Spleen (tissue), 11 donors: ENCODE results near the gene SYCE3. TPM values are rescaled to one million over a fixed set of nuclear protein-coding genes. Genes with fewer than 3 reads are reported as not detected.
"Not testable (repeated sequence)": the region's sequence is repeated elsewhere in the genome, so short reads cannot be mapped to it uniquely, and the experiment has no call there.

ENCODE experiments used
- DNase-seq: peaks from one replicate; pipeline ENCODE4 v3.0.0-alpha.2; 2020
- H3K27ac ChIP-seq, 8 donors: fragments of 200-600 bp; sonication (generic) in 7 of 8; 1 replicate in 4 of 8; 2 replicates in 4 of 8; pipeline versions ENCODE4 v1.5.0 to v1.8.0; 2016 to 2021; ENCODE audit warnings: inconsistent platforms in 4 of 8, mild to moderate bottlenecking in 4 of 8, moderate library complexity in 1 of 8
- H3K27me3 ChIP-seq, 7 donors: fragments of 200-600 bp; sonication (generic) in 6 of 7; replicated peaks in 1 of 7; 1 replicate in 4 of 7; 2 replicates in 3 of 7; pipeline versions ENCODE4 v1.5.0 to v1.8.0; 2016 to 2021; ENCODE audit warnings: inconsistent platforms in 3 of 7, mild to moderate bottlenecking in 1 of 7
- H3K36me3 ChIP-seq, 6 donors: fragments of 200-600 bp; sonication (generic) in 5 of 6; 1 replicate in 4 of 6; 2 replicates in 2 of 6; pipeline versions ENCODE4 v1.5.0 to v1.8.0; 2016 to 2021; ENCODE audit warnings: inconsistent platforms in 2 of 6
- H3K4me1 ChIP-seq, 6 donors: fragments of 200-600 bp; sonication (generic) in 5 of 6; 1 replicate in 3 of 6; 2 replicates in 3 of 6; pipeline versions ENCODE4 v1.5.0 to v1.8.0; 2016 to 2021; ENCODE audit warnings: inconsistent platforms in 3 of 6
- H3K4me3 ChIP-seq, 8 donors: fragments of 200-600 bp; sonication (generic) in 7 of 8; 1 replicate in 4 of 8; 2 replicates in 4 of 8; pipeline versions ENCODE4 v1.5.0 to v1.8.0; 2016 to 2021; ENCODE audit warnings: inconsistent platforms in 4 of 8, mild to moderate bottlenecking in 4 of 8, moderate library complexity in 2 of 8
- H3K9me3 ChIP-seq, 8 donors: fragments of 200-600 bp; sonication (generic) in 7 of 8; 1 replicate in 4 of 8; 2 replicates in 4 of 8; pipeline versions ENCODE4 v1.5.0 to v1.8.0; 2016 to 2021; ENCODE audit warnings: inconsistent platforms in 4 of 8
- CTCF ChIP-seq, 11 experiments: fragments of 200-600 bp in 7 of 11; fragments of 450-650 bp in 4 of 11; sonication (generic) in 4 of 11; IDR thresholded peaks in 8 of 11; conservative IDR thresholded peaks in 3 of 11; 1 replicate in 7 of 11; 2 replicates in 4 of 11; pipeline versions ENCODE4 v1.4.0 to v1.8.0; 2016 to 2021; ENCODE audit warnings: antibody characterized with exemption in 11 of 11, inconsistent platforms in 4 of 11, mild to moderate bottlenecking in 1 of 11
- POLR2A ChIP-seq, 3 donors: fragments of 450-650 bp; IDR thresholded peaks; one replicate each; pipeline ENCODE4 v1.5.1; 2017; ENCODE audit warnings: antibody characterized with exemption in 3 of 3, mild to moderate bottlenecking in 1 of 3
- POLR2AphosphoS5 ChIP-seq, 3 donors: sonication (generic); formaldehyde crosslinking; IDR thresholded peaks; one replicate each; pipeline ENCODE4 v1.5.1; 2017; ENCODE audit warnings: antibody characterized with exemption in 3 of 3
- WGBS, 5 donors: extraction: QIAGEN DNeasy Blood & Tissue Kit in 3 of 5; methylation state at CpG; one replicate each; pipeline versions ENCODE4 v1.1.5 to v1.1.7; 2013 to 2018; 5-methylcytosine and 5-hydroxymethylcytosine counted together
- intact Hi-C: fragments of 100-400 bp; cut with DNase I; formaldehyde crosslinking; loops from one replicate; pipeline ENCODE4 v1.15.0; 2023; ENCODE audit warnings: low total_unique reads
- polyA plus RNA-seq, 3 donors: library from polyadenylated mRNA; stranded (reverse); fragments of 200-250 nt; gene quantifications; one replicate each; pipeline ENCODE4 v1.2.1, GENCODE V29; 2013
- total RNA-seq, 7 donors: library from RNA; depleted of rRNA in 3 of 7; stranded (reverse); fragments of >200 nt in 3 of 7; fragmentation: NEBNext Ultra II Directional in 4 of 7; extraction: Animal tissue kit (Norgen Biotek cat#: 25700) in 4 of 7; gene quantifications; one replicate each; pipeline versions ENCODE4 v1.1.0 to v1.2.1, GENCODE V29; 2016 to 2021
- donor health status: healthy with polysubstance abuse.
- donor health status: DM: no; HTN: no; CAD: no; lungs with moderate emphysema.
- donor health status: DM: no; HTN: no; CAD: no.
- donor health status: Bipolar disorder and iron deficiency.
- donor health status: healthy.
- donor health status: DM: no; HTN: no; CAD: no.
- donor health status: DM: yes; HTN: yes; CAD: no.

The SYCE3 gene
- total and polyA plus RNA-seq, 10 donors: 0.50 to 3.0 TPM; not detected in 8

GRCh38 chr22:50610041-50610451, 47.3 kb upstream of the SYCE3 start:
- peaks cover 0 to 8% (median 0%) of the 10 kb centered on the region in 6 donors for H3K4me1 ChIP-seq
- DNase-seq: no peak
- H3K27ac ChIP-seq: no peak overlapping the region
- no peak for TF ChIP-seq CTCF (IDR thresholded peaks at IDR 0.05 in 8 of 11, conservative IDR thresholded peaks at IDR 0.05 in 3 of 11)
- TF ChIP-seq POLR2AphosphoS5 (IDR thresholded peaks at IDR 0.05): no peak
- TF ChIP-seq POLR2A (IDR thresholded peaks at IDR 0.05): no peak
- H3K36me3 ChIP-seq: no peaks in the 10 kb centered on the region
- H3K4me3 ChIP-seq: no peak overlapping the region
- intact Hi-C loops: no loop called here
- H3K9me3 ChIP-seq: no peaks in the 10 kb centered on the region
- H3K27me3 ChIP-seq: peaks cover 0 to 77% (median 10%) of the 10 kb centered on the region in 7 donors
- WGBS, 5 donors: 86 to 92% (median 89%) methylated on average over 11 of the region's 11 CpGs

GRCh38 chr22:50609599-50609998, 46.9 kb upstream of the SYCE3 start:
- 80 to 93% (median 84%) methylated on average over 8 to 12 of the region's 12 CpGs for WGBS, 5 donors
- peak; percentile 56 for DNase-seq
- no peaks in the 10 kb centered on the region for H3K9me3 ChIP-seq
- no peaks in the 10 kb centered on the region for H3K36me3 ChIP-seq
- intact Hi-C loops: no loop called here
- peaks cover 0 to 82% (median 14%) of the 10 kb centered on the region in 7 donors for H3K27me3 ChIP-seq
- H3K4me3 ChIP-seq: no peak overlapping the region
- H3K4me1 ChIP-seq: peaks cover 0 to 8% (median 0%) of the 10 kb centered on the region in 6 donors
- no peak for TF ChIP-seq CTCF (IDR thresholded peaks at IDR 0.05 in 8 of 11, conservative IDR thresholded peaks at IDR 0.05 in 3 of 11)
- no peak for TF ChIP-seq POLR2AphosphoS5 (IDR thresholded peaks at IDR 0.05)
- TF ChIP-seq POLR2A (IDR thresholded peaks at IDR 0.05): no peak
- H3K27ac ChIP-seq: no peak overlapping the region

DNA sequence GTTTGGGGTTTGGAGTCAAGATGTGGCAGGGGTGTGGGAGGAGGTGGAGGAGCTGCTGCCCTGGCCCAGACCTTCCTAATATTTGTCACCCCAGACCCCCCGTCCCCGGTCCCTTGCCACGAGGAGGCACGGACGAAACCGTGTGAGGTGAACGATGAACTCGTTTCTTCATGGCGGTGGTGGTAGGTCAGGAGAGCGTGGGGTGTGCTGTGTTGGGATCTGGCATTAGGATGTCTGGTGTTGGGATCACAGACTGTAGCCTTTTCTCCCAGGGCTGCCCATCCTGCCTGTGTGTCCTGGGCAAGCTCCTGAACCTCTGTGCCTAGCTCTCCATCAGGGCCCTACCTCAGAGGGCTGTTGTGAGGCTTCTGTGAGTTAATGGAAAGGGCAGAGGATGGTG, 46.3 kb upstream of the SYCE3 start:
- no peaks in the 10 kb centered on the region for H3K9me3 ChIP-seq
- peaks cover 0 to 88% (median 19%) of the 10 kb centered on the region in 7 donors for H3K27me3 ChIP-seq
- intact Hi-C loops: no loop called here
- peaks cover 0 to 10% (median 0%) of the 10 kb centered on the region in 6 donors for H3K4me1 ChIP-seq
- TF ChIP-seq CTCF (IDR thresholded peaks at IDR 0.05 in 8 of 11, conservative IDR thresholded peaks at IDR 0.05 in 3 of 11) (no peak), POLR2AphosphoS5 (IDR thresholded peaks at IDR 0.05) (no peak), POLR2A (IDR thresholded peaks at IDR 0.05) (no peak)
- 86 to 93% (median 89%) methylated on average over 10 of the region's 10 CpGs for WGBS, 5 donors
- DNase-seq: peak; percentile 61
- no peaks in the 10 kb centered on the region for H3K36me3 ChIP-seq
- H3K4me3 ChIP-seq: no peak overlapping the region
- no peak overlapping the region for H3K27ac ChIP-seq

GRCh38 chr22:50608058-50608840, 45.5 kb upstream of the SYCE3 start:
- H3K27ac ChIP-seq, H3K9me3 ChIP-seq, H3K36me3 ChIP-seq, H3K4me3 ChIP-seq, intact Hi-C loops: not testable (repeated sequence)
- H3K27me3 ChIP-seq: peaks cover 0 to 89% (median 22%) of the 10 kb centered on the region in 7 donors
- WGBS, 5 donors: 84 to 89% (median 85%) methylated on average over 38 to 39 of the region's 39 CpGs
- peak; percentile 48 for DNase-seq
- peaks cover 0 to 16% (median 0%) of the 10 kb centered on the region in 6 donors for H3K4me1 ChIP-seq
